Measurements from ENCODE around the gene PIGU.

GRCh38 chr20:34527016-34527415 lies 149.9 kb downstream of the PIGU start:
- no peak for TF ChIP-seq CTCF (IDR thresholded peaks at IDR 0.05)
- no peak for TF ChIP-seq EP300 (IDR thresholded peaks at IDR 0.05)
- TF ChIP-seq POLR2AphosphoS5 (IDR thresholded peaks at IDR 0.05) = no peak
- no peak for TF ChIP-seq POLR2A (IDR thresholded peaks at IDR 0.05)

Data from stomach (tissue), 4 donors.